SKM-1 (cell line): ENCODE data around the gene TMEM62.
A peak's percentile ranks its signal among the peaks of the same experiment; 100 is the strongest.
"Not testable (repeated sequence)": the region's sequence is repeated elsewhere in the genome, so short reads cannot be mapped to it uniquely, and the experiment has no call there.

Source experiments
- DNase-seq: peaks from one replicate; lab custom pipeline; 2025; ENCODE audit not compliant: unreplicated experiment; lab: John Stamatoyannopoulos, UW

TMEM62 gene

DNA sequence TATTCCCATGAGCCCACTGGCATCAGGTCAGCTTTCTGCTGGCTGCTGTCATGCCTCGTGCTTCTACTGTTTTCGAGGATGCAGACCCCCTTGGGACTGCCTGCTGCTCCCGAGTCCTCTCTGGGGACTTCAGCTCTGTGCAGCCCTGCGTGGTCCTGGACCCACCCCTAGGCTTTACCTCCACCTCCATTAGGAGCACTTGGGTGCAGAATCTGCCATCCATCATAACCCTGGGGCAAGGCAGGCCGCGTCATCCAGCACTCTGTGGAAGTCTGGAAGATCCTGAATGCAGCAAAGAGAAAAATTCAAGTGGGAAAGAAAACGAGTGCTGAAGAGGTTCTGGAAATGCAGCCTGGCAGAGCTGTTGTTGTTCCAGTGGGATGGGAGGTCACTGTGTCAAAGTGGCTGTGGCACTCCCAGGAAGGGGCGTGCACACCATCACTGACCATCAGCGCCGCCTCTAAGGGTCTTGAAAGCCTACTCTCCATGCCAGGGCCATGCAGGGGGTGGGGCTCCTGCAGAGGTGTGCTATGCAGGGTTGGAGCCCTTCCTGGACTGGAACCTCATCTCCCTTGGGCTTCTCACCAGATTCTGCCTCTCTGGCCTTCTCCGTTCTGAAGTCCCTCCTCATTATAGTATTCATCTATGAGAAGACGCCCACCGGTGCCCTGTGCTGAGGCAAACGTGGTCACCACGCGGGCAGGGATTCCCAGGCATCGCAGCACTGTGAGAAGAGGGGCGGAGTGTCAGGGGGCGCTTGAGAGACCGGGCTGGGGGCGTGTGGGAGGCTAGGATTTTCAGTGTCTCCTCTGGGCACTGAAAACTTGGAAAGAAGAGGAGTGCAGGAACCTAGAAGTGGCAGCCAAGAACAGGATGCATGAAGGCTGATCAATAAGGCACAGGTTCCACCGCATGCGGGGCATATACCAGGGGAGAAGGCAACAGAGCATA lies 74.9 kb downstream of the TMEM62 start:
- DNase-seq: no peak

DNA sequence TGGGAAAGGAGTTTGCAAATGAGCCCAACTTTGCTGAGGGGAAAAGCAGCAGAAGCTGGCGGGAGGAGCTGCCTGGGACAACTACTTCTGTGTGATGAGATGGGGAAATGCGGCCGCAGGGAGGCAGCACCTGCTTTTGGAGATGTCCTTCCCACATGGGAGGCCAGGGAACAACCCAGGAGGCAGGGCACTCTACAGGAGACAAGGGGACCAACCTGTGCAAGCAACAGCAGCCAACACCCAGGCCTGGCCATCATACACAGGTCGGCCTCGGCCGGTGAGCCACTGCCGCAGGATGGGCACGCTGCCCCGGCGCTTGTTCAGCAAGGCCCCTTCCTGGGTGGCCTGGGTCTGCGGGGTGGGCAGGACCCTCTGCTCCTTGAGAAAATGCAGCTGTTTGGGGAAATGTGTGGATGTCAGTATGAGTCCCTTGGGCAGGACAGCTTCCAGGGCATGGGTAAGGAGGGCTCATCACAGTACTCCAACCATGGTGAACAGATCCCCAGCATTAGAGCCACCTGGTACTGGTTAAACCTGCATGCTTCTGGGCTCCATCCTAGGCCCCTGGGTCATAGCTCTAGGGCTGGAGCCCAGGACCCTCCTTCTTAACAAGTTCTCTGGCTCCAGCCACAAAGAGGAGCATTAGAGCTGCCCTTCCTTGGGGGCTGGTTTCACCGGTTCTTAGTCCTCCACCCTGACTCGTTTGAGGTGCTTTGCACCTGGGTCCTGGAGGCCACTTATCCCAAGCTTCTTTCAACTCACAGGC lies 75.9 kb downstream of the TMEM62 start:
- no peak for DNase-seq

DNA sequence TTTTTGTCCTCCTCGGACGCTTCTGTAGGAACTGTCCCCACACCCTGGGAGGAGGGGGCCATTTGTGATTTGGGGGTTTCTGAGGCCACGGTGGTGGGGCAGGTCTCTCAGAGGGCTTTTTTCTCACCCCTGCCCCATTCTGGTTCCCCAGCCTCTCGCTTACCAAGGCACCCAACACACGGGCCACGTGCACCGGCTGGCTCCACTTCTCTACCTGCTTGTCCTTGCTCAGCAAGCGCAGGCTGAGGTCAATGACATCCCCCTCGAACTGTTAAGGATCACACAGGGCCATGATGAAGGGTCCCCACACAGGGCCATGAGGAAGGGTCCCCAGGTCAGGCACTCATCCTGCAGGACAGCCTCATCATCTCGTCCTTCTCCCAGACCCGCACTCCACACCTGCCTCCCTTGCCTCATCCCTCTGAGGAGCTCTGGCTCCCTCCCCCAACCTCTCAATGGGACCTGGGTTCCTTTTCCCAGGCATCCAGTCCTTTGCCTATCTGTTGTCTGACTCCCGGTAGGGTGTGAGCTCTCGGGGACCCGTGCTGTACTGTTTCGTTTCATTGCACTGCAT lies 76.9 kb downstream of the TMEM62 start:
- DNase-seq: no peak

DNA sequence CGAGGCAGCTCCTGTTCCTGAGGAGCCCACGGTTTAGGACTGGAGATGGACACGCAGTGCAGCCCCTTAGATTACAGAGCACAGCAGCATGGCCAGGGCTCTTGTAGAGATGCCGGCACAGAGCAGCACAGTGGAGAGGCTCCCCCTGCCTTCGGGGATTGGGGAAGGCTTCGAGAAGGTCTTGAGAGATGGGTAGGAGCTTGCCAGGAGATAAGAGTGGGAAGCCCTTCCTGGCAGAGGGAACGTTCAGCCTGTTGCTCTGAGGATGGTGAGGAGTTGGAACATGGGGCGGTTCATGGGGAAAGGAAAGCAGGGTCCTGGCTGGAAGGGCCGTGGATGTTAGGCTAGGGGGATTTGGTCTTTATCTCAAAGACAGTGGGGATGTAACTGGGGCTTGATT lies 77.4 kb downstream of the TMEM62 start:
- no peak for DNase-seq

DNA sequence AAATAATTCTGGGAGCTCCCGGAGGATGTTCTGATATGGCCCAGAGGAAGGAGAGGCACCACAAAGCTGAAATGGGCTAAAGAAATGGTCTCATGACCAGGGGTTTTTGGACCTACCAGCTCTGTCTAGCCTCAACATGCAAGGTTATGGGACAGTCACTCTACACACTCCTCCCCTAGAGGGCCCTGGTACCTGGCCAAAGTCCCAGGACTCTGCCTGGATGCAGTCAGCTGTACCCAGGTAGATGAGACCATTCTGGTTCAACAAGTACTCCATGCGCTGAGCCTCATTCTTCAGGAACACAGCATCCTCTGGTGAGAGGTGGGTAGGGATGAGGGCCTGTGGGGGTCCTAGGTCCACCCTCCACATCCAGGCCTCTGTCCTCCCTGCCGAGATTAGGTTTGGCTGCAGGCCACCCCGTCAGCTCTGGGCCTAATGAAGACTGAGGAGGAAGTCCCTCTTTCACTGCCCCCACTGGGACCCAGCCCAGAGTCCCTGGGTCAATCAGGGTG lies 77.9 kb downstream of the TMEM62 start:
- DNase-seq: no peak

DNA sequence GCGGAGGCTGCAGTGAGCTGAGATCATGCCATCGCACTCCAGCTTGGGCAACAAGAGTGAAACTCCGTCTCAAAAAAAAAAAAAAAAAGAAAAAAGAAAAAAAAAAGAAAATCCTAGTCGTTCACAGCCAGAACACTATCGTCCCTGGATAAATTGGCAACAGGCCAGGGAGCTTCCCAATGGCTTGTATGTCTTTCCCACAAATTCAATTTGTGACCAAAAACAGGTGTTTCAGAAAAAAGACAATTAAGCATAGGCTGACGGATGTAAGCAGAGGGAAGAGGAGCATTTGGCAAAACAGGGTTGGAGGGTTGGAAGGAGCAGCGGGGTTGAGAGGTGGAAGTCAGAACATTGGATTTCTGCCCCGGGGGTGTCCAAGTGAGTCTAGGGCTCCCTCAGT lies 78.9 kb downstream of the TMEM62 start:
- no peak for DNase-seq

DNA sequence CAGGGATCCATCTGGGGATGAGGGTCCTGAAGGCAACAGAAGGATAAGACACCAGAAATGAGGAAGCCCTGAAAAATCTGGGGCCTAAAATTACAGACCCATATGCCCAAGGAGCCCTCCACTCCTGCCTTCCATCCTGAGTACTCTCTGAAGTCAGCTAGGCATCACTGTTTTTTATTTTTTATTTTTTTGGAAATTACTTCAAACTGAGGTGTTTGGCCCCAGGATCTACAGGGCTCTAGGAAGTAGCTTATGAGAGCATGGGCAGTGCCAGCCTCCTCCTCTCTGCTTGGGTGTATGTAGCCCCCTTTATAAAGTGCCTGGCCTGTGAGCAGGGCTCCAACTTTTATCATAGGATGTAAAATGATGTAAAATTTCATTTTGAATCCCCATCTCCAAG lies 79.6 kb downstream of the TMEM62 start:
- DNase-seq: no peak

DNA sequence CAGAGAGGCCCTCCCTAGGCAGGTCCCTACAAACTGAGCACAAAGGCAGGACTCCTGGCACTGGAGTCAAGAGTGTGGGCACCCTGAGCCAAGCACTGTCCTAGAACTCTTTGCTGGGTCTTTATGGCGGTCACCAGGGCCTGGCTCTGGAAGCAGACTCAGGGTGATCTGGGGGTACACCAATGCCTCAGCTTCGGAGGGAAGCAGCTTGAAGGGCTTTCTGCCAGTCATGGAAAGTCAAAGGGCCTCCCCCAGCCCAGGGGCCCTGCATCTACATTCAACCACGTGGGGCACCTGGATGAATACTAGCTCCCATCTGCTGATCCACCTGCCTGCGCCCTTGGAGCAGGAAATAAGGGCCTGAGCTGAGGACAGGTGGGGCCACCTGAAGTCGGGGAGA lies 80.1 kb downstream of the TMEM62 start:
- DNase-seq: no peak

DNA sequence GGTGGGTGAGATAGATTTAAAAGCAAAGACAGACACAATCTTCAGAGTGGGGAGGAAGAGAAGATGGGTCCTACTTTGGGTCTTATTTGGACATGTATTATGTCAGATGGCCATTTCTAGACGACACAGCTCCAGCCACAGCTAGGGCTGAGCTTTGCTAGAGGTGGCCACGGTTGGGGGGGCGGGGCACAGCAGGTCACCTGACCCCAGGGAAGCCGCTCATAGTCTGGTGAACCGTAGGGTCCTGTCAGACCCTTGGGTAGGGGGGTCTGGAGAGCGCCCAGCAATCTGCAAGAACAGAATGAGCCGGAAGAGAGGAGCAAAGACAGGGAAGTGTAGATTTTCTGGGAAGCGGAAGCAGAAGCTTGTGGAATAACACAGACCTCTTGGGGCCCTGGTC lies 80.8 kb downstream of the TMEM62 start:
- no peak for DNase-seq

DNA sequence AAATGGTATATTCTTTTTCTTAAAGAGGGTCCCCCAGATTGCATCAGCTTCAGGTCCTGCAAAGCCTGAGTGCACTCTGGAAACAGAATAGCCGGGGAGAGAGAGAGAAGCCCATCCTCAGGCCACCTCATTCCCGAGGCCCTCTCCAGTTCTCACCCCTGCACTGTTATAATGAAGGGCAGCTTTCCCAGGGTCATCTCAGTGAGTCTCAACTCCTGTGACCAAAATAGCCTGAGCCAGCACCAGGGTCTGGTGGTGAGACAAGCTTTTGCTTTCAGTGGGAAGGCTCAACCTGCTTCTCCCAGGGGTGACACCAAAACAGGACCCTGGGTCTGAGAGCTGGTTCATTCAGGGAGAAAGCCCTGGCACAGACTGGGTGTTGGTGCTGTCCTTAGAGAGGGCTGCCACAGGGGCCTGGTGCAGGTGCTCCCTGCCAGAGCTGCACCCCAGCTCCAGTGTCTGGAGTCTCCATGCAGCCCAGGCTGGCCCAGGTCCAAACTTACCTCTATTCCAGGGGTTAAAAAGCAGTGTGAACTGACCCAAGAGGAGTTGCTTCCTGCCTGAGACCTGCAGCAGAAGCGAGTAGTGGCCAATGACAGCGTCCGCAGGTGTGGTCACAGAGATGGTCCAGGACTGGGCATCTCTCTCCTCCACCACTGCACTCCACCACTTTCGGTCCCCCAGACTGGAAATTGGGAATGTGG lies 81.4 kb downstream of the TMEM62 start:
- no peak for DNase-seq

DNA sequence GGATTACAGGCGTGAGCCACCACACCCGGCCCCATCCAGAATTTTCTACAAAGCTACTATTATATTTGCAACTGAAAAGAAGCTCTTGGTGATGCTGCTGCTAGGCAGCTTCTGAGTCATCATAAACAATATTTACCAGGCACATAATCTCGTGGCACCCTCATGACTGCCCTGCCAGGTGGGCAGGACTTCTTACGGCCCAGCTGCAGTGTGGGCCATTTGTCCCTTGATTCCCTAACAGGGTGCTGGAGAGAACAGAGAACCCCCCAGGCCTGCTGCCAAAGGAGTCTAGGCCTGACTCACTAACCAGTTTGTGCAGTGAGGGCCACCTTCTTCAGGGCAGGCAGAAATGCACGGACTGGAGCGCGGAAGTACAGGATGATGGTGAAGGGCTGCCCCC lies 82.6 kb downstream of the TMEM62 start:
- DNase-seq: no peak

DNA sequence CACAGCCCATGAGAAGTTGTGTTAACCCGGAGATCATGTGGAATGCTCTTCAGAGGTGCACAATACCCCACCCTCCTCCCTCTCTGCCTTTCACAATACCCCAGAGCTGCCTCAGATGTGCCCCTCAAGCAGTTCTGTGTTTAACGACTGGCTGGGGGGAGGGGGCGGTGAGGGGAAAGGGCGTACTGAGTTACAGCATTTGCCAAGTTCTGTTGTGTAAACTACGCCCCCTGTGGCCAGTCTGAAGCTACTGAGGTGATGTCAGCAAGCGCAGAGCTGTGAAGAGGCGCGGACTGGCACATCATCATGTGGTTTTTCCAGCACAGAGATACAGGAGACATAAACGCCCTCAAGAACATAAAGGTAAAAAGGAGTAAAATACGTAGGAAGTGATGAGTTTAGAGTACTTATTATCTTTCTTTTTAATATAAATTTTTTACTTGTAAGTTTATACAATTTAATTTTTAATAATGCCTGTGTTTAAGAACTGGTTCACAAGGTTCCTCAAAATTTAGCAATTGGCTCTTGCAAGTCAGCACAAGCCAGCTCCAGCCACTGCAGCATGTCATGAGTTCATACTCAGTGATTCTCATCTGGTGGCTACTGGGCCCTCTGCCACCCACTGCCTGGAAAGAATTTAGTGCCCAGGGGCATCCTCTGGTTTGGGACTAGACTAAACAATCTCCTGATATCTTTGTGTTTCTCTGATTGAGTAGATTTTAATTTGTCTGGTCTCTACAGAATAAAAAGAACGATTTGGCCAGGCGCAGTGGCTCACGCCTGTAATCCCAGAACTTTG lies 85.7 kb downstream of the TMEM62 start:
- DNase-seq: no peak

DNA sequence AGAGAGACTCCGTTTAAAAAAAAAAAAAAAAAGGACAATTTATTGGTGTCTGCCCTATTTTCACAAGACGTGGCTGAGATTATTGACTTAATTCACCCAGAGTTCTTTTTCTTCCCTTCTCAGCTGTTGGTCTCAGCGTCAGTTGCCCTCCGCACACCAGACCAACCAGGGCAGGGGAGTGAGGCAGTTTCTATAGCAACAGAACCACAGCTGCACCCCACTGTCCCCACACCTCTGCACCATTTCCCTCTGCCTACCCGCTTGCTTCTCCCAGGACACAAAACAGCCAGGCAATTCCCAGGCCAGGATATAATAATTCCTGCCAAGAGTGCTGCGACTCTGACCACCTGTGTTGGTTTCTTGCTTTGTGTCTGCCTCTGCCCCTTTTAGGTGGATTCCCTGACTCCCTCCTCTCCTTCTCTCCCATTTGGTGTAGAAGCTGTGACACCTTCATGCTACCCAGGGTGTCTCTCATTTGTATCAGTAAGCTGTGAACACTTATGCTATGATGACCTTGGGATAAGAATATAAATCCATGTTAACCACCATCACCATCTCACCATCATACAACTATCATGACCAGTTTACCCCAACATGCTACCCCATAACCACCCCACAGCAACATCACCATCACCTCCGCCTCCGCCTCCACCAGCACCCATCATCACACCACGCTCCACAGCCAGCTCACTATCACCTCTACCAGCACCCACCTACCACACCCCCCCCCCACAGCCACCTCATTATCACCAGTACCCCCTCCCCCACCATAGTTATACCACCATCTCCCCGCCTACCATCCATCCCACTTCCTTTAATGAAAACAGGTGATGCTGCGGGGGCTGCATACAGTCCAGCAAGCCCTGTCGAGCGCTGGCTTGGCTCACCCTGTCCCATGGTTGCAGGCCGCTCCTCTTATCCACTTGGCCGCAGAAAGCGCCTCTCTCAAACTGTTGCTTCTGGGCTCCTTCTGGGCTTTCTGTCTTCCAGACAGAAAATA lies 86.8 kb downstream of the TMEM62 start:
- no peak for DNase-seq

DNA sequence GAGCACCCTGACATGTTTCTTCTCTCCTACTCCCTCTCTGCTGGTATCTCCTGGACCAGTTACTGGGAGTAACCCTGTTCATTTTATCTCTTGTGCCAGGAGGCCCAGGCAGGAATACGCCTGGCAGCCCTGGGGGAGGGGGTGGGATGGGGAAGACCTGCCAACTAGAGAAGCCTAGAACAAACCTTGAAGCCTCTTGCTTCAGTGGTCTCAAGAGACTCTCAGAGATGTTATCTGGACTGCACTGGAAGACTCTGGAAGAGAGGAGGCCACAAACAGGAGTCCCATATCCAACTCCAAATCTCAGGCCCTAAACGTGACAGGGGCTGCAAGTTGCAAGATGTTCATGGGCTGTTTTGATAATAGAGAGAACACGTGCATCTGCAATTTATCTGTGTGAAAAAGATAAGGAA lies 87.6 kb downstream of the TMEM62 start, which contains the start of gene EPB42:
EPB42 (minus strand) TSS at position 28 of the 413 bp plus-strand sequence. CDS start 193 bp downstream, outside the sequence.
- no peak for DNase-seq

DNA sequence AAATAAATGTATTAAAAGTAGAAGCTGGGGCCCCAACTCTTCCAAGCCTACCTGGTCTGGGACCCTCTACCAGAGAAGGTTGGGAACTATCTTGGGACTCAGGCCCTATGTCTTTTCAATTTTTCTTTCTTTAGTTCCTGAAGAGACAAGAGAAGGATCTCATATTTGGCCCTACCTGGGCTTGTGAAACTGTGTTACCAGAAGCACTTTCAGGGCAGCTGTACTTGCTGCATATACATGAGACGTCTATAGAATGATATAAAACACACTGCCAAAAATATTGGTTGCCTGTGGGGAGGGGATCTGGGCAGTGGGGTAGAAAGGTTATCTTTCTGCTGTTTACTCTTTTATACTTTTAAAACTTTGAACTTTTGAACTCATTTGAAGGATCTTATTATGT lies 88.0 kb downstream of the TMEM62 start:
- no peak for DNase-seq

DNA sequence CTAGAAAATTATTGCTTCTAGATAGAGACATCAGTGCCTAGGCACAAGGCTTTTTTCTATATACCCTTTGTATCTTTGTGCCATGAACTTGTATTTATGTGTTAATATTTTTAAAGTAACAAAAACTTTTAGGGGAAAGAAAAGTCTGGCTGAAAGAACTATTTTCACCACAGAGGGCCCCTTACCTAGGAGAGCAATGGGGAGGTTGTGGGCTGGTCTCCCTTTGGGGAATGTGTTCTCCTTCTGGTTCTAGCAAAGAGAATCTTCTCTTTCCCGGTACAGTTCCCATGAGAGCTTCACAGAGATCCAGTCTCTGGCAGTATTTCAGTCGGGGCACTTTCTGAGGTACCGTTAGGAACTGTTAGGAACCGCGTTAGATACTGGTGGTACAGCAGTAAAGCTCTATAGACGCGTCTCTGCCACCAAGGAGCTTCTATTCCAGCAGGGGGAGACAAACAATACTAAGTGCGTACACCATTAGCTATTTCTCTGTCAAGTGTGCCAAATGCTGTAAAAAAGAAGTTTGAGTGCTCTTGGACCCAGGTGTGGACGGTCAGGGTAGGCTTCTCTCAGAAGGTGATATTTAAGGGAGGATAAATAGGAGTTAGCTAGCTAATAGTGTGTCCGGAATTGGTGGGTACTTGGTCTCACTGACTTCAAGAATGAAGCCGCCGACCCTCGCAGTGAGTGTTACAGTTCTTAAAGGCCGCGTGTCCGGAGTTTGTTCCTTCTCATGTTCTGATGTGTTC lies 92.0 kb downstream of the TMEM62 start:
- peak; percentile 72 for DNase-seq

DNA sequence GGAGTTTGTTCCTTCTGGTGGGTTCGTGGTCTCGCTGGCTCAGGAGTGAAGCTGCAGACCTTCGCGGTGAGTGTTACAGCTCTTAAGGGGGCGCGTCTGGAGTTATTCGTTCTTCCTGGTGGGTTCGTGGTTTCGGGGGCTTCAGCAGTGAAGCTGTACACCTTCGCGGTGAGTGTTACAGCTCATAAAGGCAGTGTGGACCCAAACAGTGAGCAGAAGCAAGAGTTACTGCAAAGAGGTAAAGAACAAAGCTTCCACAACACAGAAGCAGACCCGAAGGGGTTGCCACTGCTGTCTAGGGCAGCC lies 92.5 kb downstream of the TMEM62 start:
- DNase-seq: not testable (repeated sequence)
